Stomach smooth muscle (tissue), 2 donors: ENCODE measurements around the gene ZBTB43.

Source experiments
- H3K27ac ChIP-seq: one replicate; pipeline ENCODE4 v1.7.0; 2013; ENCODE audit warnings: mild to moderate bottlenecking, low read length, inconsistent platforms
- H3K27me3 ChIP-seq, 2 donors: one replicate each; pipeline ENCODE4 v1.7.0; 2013; ENCODE audit warnings: low read length in 2 of 2; ENCODE audit not compliant: insufficient read depth in 2 of 2, control insufficient read depth in 1 of 2
- H3K36me3 ChIP-seq, 2 donors: one replicate each; pipeline ENCODE4 v1.7.0; 2013; ENCODE audit warnings: low read length in 2 of 2; ENCODE audit not compliant: control insufficient read depth in 2 of 2, insufficient read depth in 2 of 2
- H3K4me1 ChIP-seq: one replicate; pipeline ENCODE4 v1.7.0; 2013; ENCODE audit warnings: low read length; ENCODE audit not compliant: control insufficient read depth, insufficient read depth
- H3K4me3 ChIP-seq, 2 donors: one replicate each; pipeline ENCODE4 v1.7.0; 2013; ENCODE audit warnings: low read length in 2 of 2
- H3K9ac ChIP-seq, 2 donors: one replicate each; pipeline ENCODE4 v1.7.0; 2013; ENCODE audit warnings: low read length in 2 of 2, mild to moderate bottlenecking in 1 of 2
- H3K9me3 ChIP-seq, 2 donors: one replicate each; pipeline ENCODE4 v1.7.0; 2013; ENCODE audit warnings: low read length in 2 of 2; ENCODE audit not compliant: control insufficient read depth in 2 of 2
- donor health status: healthy.
- donor health status: Pancreatic carcinoma.

The ZBTB43 gene

DNA sequence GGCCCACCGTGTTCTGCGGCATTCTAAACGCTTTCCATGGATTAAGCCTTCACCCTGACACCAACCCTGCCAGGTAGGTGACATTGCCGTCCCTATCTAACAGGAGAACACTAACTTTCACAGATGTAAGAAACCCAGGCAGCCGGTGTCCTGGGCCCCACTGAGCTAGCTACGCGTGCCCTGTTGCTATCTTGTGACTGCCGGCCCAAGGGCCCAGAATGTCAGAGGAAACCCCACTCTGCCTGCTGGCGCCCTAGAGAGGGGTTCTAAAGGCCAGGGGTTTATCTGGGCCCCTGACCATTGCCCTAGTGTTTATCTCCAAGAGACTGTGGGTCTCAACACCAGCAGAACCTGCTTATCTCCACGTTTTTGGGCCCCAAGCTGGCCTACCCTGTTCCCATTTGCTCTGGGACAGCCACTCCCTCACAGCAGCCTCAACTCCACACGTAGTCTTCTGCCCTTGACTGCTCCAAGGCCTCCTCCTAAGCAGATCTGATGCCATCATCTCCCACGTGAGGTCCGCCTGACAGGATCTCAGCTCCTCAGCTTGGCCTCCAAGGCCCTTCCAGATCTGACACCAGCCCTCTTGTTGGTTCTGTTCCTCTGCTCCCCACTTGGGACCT lies 37.5 kb downstream of the ZBTB43 start:
- H3K36me3 ChIP-seq = peaks cover 0 to 7% of the 10 kb centered on the region in 2 donors
- no peaks in the 10 kb centered on the region for H3K27me3 ChIP-seq
- H3K9me3 ChIP-seq = no peaks in the 10 kb centered on the region
- no peak overlapping the region for H3K27ac ChIP-seq
- no peak overlapping the region for H3K4me3 ChIP-seq
- H3K9ac ChIP-seq = no peak overlapping the region
- H3K4me1 ChIP-seq = peaks cover 2% of the 10 kb centered on the region

DNA sequence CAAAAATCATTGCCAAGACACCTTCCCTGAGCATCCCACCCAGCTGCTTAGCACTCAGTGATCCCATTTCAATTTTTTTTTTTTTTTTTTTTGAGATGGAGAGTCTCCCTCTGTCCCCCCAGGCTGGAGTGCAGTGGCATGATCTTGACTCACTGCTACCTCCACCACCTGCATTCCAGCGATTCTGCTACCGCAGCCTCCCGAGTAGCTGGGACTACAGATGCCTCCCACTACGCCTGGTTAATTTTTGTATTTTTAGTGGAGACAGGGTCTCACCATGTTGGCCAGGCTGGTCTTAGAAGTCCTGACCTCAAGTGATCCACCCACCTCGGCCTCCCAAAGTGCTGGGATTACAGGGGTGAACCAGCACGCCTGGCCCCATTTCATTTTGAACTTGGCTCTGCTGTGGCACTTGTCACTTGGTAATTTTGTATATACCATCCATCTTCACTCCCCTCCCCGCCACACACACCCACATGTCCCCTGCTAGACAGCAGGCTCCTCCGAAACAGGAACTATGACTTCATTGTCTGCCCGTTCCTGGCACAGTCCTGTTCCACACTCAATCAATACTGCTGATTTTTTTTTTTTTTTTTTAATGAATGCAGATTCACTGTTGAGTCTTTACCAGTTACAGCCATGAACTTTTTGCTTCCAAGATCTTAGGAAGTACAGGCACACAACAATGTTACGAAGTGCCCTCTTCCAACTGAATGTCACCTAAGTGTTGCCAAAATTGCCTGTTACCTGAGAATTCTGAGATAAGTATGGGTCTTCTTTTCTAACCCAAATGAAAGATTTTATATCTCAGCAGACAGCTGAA lies 38.3 kb downstream of the ZBTB43 start:
- no peak overlapping the region for H3K4me3 ChIP-seq
- H3K36me3 ChIP-seq = peaks cover 0 to 7% of the 10 kb centered on the region in 2 donors
- no peak overlapping the region for H3K27ac ChIP-seq
- no peaks in the 10 kb centered on the region for H3K9me3 ChIP-seq
- H3K4me1 ChIP-seq = peaks cover 1% of the 10 kb centered on the region
- no peak overlapping the region for H3K9ac ChIP-seq
- H3K27me3 ChIP-seq = no peaks in the 10 kb centered on the region

- Histone ChIP-seq H3K4me1 (no peaks in the 10 kb centered on the region), H3K9ac (no peak overlapping the region), H3K9me3 (no peaks in the 10 kb centered on the region), H3K27ac (no peak overlapping the region), H3K27me3 (no peaks in the 10 kb centered on the region), H3K4me3 (no peak overlapping the region), H3K36me3 (peaks cover 0 to under 1% of the 10 kb centered on the region in 2 donors)
Measured at GRCh38 chr9:126844085-126844484, 39.2 kb downstream of the ZBTB43 start.

GRCh38 chr9:126847051-126847450 lies 42.2 kb downstream of the ZBTB43 start:
- Histone ChIP-seq H3K27ac (no peak overlapping the region), H3K9me3 (no peaks in the 10 kb centered on the region), H3K4me1 (no peaks in the 10 kb centered on the region), H3K9ac (no peak overlapping the region), H3K36me3 (no peaks in the 10 kb centered on the region), H3K4me3 (no peak overlapping the region), H3K27me3 (peaks cover 0 to 3% of the 10 kb centered on the region in 2 donors)

DNA sequence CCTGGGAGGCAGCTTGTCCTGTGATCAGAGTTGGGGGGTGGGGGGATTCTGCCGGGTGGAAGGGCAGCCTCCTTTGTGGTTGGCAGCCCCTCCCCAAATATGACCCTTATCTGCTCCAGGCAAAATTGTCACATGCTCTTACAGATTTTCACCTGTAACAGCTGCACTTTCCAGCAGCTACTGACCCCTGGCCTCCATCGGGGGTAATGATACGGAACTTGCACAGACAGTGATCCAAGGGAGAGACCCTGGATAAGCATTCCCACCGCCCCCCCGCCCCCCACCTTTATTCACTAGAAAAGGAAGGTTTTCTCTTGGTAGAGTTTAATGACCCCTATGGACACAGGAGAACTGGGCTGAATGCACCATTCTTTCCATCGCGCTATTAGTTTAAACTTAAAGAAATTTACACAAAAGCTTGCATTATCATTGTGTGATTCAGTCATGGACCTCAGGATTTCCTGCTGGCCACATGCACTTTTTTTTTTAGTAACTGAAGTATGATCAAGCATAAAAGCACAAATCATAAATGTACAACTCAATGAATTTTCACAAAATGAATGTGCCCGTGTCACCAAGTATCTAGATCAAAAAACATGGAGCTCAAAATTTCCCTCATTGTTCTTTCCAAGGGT lies 44.9 kb downstream of the ZBTB43 start:
- H3K4me3 ChIP-seq = no peak overlapping the region
- H3K4me1 ChIP-seq = no peaks in the 10 kb centered on the region
- H3K9ac ChIP-seq = no peak overlapping the region
- H3K9me3 ChIP-seq = no peaks in the 10 kb centered on the region
- H3K27ac ChIP-seq = no peak overlapping the region
- H3K27me3 ChIP-seq = peaks cover 0 to 6% of the 10 kb centered on the region in 2 donors
- no peaks in the 10 kb centered on the region for H3K36me3 ChIP-seq

DNA sequence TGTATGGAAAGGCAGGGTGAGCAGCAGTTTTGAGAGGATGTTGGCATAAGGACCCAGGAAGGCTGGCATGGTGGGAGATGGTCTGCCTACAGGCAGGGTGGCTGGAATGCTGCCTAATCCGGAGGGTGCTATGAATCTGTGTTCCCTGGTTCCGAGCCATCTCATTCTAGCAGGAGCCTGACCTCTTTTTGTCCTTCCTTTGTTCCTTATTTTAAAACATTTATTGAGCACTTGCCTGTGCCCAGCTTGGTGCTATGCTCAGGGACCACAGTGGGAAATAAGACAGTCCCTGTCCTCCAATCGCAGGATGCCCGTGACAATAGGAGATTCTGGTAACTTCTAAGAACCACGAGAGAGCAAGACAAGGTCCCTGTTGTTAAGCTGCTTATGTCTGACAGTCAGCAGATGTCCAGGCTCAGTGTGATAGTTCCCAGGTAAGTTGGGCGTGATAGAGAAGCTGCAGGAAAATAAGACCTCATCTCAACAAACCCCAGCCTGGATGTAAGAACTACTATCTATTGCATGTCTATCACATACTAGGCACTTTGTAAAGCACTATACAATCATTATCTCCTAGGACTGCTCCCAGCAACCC lies 46.5 kb downstream of the ZBTB43 start:
- Histone ChIP-seq H3K36me3 (no peaks in the 10 kb centered on the region), H3K27ac (no peak overlapping the region), H3K9me3 (no peaks in the 10 kb centered on the region), H3K27me3 (peaks cover 0 to 6% of the 10 kb centered on the region in 2 donors), H3K4me1 (no peaks in the 10 kb centered on the region), H3K9ac (no peak overlapping the region), H3K4me3 (no peak overlapping the region)

GRCh38 chr9:126852086-126852688 lies 47.3 kb downstream of the ZBTB43 start:
- Histone ChIP-seq H3K4me3 (no peak overlapping the region), H3K9me3 (no peaks in the 10 kb centered on the region), H3K4me1 (no peaks in the 10 kb centered on the region), H3K27me3 (peaks cover 0 to 7% of the 10 kb centered on the region in 2 donors), H3K9ac (no peak overlapping the region), H3K27ac (no peak overlapping the region), H3K36me3 (no peaks in the 10 kb centered on the region)

- H3K9me3 ChIP-seq = no peaks in the 10 kb centered on the region
- peaks cover 0 to 8% of the 10 kb centered on the region in 2 donors for H3K27me3 ChIP-seq
- no peaks in the 10 kb centered on the region for H3K36me3 ChIP-seq
- no peaks in the 10 kb centered on the region for H3K4me1 ChIP-seq
- H3K27ac ChIP-seq = no peak overlapping the region
- no peak overlapping the region for H3K4me3 ChIP-seq
- no peak overlapping the region for H3K9ac ChIP-seq
Measured at GRCh38 chr9:126853667-126854066, 48.8 kb downstream of the ZBTB43 start.

DNA sequence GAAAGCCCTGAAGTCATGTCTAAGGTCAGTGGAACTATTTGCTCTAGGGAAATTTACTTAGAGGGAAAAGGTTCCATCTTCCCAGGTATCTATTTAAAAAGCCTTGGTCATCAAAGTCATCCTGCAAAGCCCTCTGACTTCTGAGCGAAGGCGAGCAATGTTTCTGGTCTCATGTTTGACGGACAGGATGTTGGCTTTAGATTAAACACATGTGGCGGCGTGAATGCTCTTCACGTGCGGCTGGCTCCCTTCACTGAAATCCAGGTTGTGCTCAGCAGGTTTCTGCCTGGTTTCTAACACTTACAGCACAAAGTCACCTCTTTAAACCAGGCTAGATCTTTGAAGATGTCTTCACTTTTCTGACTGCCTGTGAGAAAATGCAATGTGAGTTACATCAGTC lies 49.9 kb downstream of the ZBTB43 start:
- Histone ChIP-seq H3K4me1 (peaks cover 2% of the 10 kb centered on the region), H3K27me3 (peaks cover 0 to 8% of the 10 kb centered on the region in 2 donors), H3K9ac (no peak overlapping the region), H3K27ac (no peak overlapping the region), H3K4me3 (no peak overlapping the region), H3K36me3 (no peaks in the 10 kb centered on the region), H3K9me3 (no peaks in the 10 kb centered on the region)

- H3K36me3 ChIP-seq = no peaks in the 10 kb centered on the region
- H3K4me1 ChIP-seq = peaks cover 8% of the 10 kb centered on the region
- H3K27me3 ChIP-seq = peaks cover 0 to 7% of the 10 kb centered on the region in 2 donors
- H3K9me3 ChIP-seq = no peaks in the 10 kb centered on the region
- H3K9ac ChIP-seq = no peak overlapping the region
- no peak overlapping the region for H3K27ac ChIP-seq
- no peak overlapping the region for H3K4me3 ChIP-seq
Measured at GRCh38 chr9:126856326-126856877, 51.6 kb downstream of the ZBTB43 start.
